KOPT-K1 (cell line): ENCODE results near the gene GPR153.

Experiments
- H3K27ac ChIP-seq: fragments of 200-600 bp; sonication (generic); 2 replicates; pipeline ENCODE4 v1.5.1; 2016; ENCODE audit warnings: antibody characterized with exemption, mild to moderate bottlenecking, low read depth, low read length; ENCODE audit not compliant: poor library complexity, severe bottlenecking
- H3K36me3 ChIP-seq: fragments of 200-600 bp; sonication (generic); 2 replicates; pipeline ENCODE4 v1.5.1; 2017; ENCODE audit warnings: antibody characterized with exemption, mild to moderate bottlenecking, low read length, moderate library complexity; ENCODE audit not compliant: insufficient read depth
- H3K9me3 ChIP-seq: fragments of 200-600 bp; sonication (generic); 2 replicates; pipeline ENCODE4 v1.5.1; 2017; ENCODE audit warnings: antibody characterized with exemption, low read length, mild to moderate bottlenecking; ENCODE audit not compliant: insufficient read depth, poor library complexity, severe bottlenecking

Gene GPR153

GRCh38 chr1:6251681-6252373 lies 9.1 kb downstream of the GPR153 start:
- no peak overlapping the region for H3K27ac ChIP-seq
- no peaks in the 10 kb centered on the region for H3K9me3 ChIP-seq
- H3K36me3 ChIP-seq: no peaks in the 10 kb centered on the region

- Histone ChIP-seq H3K9me3 (no peaks in the 10 kb centered on the region), H3K27ac (no peak overlapping the region), H3K36me3 (no peaks in the 10 kb centered on the region)
Observed at GRCh38 chr1:6251233-6251632, 9.7 kb downstream of the GPR153 start.

GRCh38 chr1:6249739-6250689 lies 10.9 kb downstream of the GPR153 start:
- Histone ChIP-seq H3K9me3 (no peaks in the 10 kb centered on the region), H3K27ac (no peak overlapping the region)

GRCh38 chr1:6248932-6249738 lies 11.8 kb downstream of the GPR153 start:
- Histone ChIP-seq H3K36me3 (no peaks in the 10 kb centered on the region), H3K27ac (no peak overlapping the region)

More at GRCh38 chr1:6249739-6250689, 10.9 kb downstream of the GPR153 start:
- no peaks in the 10 kb centered on the region for H3K36me3 ChIP-seq

GRCh38 chr1:6248161-6248776 lies 12.6 kb downstream of the GPR153 start:
- no peak overlapping the region for H3K27ac ChIP-seq
- no peaks in the 10 kb centered on the region for H3K9me3 ChIP-seq
- H3K36me3 ChIP-seq: no peaks in the 10 kb centered on the region

More at GRCh38 chr1:6248932-6249738, 11.8 kb downstream of the GPR153 start:
- H3K9me3 ChIP-seq: no peaks in the 10 kb centered on the region

GRCh38 chr1:6247651-6248050 lies 13.2 kb downstream of the GPR153 start:
- no peaks in the 10 kb centered on the region for H3K36me3 ChIP-seq
- no peak overlapping the region for H3K27ac ChIP-seq
- H3K9me3 ChIP-seq: no peaks in the 10 kb centered on the region

GRCh38 chr1:6246497-6247467 lies 14.1 kb downstream of the GPR153 start:
- Histone ChIP-seq H3K36me3 (no peaks in the 10 kb centered on the region), H3K9me3 (no peaks in the 10 kb centered on the region), H3K27ac (no peak overlapping the region)

- Histone ChIP-seq H3K9me3 (no peaks in the 10 kb centered on the region), H3K36me3 (no peaks in the 10 kb centered on the region), H3K27ac (no peak overlapping the region)
Observed at GRCh38 chr1:6245869-6246496, 14.9 kb downstream of the GPR153 start.

- H3K9me3 ChIP-seq: no peaks in the 10 kb centered on the region
- no peak overlapping the region for H3K27ac ChIP-seq
- H3K36me3 ChIP-seq: no peaks in the 10 kb centered on the region
Observed at GRCh38 chr1:6245086-6245868, 15.6 kb downstream of the GPR153 start.

- Histone ChIP-seq H3K9me3 (no peaks in the 10 kb centered on the region), H3K27ac (no peak overlapping the region), H3K36me3 (no peaks in the 10 kb centered on the region)
Observed at GRCh38 chr1:6244401-6245049, 16.4 kb downstream of the GPR153 start.

- no peak within 1 kb of the TSS for H3K27ac ChIP-seq
- H3K36me3 ChIP-seq: no peaks in the 10 kb centered on the region
- no peaks in the 10 kb centered on the region for H3K9me3 ChIP-seq
Observed at GRCh38 chr1:6243993-6244392, 16.9 kb downstream of the GPR153 start, which contains the start of gene HES3. HES3 (plus strand) TSS chr1:6244179; CDS start chr1:6244366, 187 bp downstream.

GRCh38 chr1:6243053-6243834 lies 17.7 kb downstream of the GPR153 start:
- no peaks in the 10 kb centered on the region for H3K9me3 ChIP-seq
- no peak overlapping the region for H3K27ac ChIP-seq
- H3K36me3 ChIP-seq: no peaks in the 10 kb centered on the region
